IPS DF 6.9 (cell line): ENCODE measurements around the gene CFTR.
"Not testable (repeated sequence)": the region's sequence is repeated elsewhere in the genome, so short reads cannot be mapped to it uniquely, and the experiment has no call there.

Source experiments
- DNase-seq: peaks from one replicate; pipeline ENCODE4 v3.0.0-alpha.2; 2013; ENCODE audit warnings: low read depth, low spot score
- H3K27ac ChIP-seq: one replicate; pipeline ENCODE4 v1.5.1; 2013; ENCODE audit warnings: low read length, control low read depth
- H3K27me3 ChIP-seq: 2 replicates; pipeline ENCODE4 v1.6.1; 2013; ENCODE audit warnings: mild to moderate bottlenecking, low read length; ENCODE audit not compliant: control insufficient read depth, insufficient read depth
- H3K36me3 ChIP-seq: 2 replicates; pipeline ENCODE4 v1.6.1; 2013; ENCODE audit warnings: low read length; ENCODE audit not compliant: control insufficient read depth, insufficient read depth
- H3K4me1 ChIP-seq: 2 replicates; pipeline ENCODE4 v1.6.1; 2013; ENCODE audit warnings: low read length; ENCODE audit not compliant: control insufficient read depth, insufficient read depth
- H3K4me3 ChIP-seq: 2 replicates; pipeline ENCODE4 v1.5.1; 2013; ENCODE audit warnings: mild to moderate bottlenecking, low read length
- H3K9me3 ChIP-seq: 2 replicates; pipeline ENCODE4 v1.6.1; 2013; ENCODE audit warnings: low read length, inconsistent platforms; ENCODE audit not compliant: control insufficient read depth, insufficient read depth
- WGBS: extraction: QIAGEN DNeasy Blood & Tissue Kit; methylation state at CpG from one replicate; pipeline ENCODE4 v1.1.7; 2013; ENCODE audit warnings: mixed read lengths, missing lambda C conversion rate; ENCODE audit not compliant: insufficient read length, insufficient coverage; 5-methylcytosine and 5-hydroxymethylcytosine counted together

The CFTR gene

DNA sequence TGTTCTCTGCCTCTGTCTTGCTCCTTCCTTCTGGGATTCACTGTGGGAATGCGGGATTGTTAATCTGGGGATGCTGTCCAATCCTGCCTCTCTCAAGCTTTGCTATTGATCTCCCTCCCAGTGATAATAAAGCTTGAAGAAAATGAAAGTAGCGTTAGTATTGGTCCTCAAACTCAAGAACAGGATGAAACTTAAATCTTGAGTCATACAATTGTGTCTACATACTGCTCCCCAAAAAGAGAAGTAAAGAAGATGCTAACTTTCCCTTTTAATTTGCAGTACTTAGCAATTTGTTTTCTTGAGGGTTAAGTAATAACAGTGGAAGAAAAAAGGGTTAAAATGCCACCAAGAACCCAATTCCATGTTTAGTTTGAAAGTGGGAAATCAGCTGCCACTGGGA, 13.6 kb downstream of the CFTR start:
- H3K4me3 ChIP-seq: no peak overlapping the region
- H3K27me3 ChIP-seq: no peaks in the 10 kb centered on the region
- H3K36me3 ChIP-seq: no peaks in the 10 kb centered on the region
- no peak for DNase-seq
- H3K4me1 ChIP-seq: no peaks in the 10 kb centered on the region
- no CpG with 5 or more reads among the region's 2 CpGs for WGBS
- H3K9me3 ChIP-seq: no peaks in the 10 kb centered on the region
- no peak overlapping the region for H3K27ac ChIP-seq

DNA sequence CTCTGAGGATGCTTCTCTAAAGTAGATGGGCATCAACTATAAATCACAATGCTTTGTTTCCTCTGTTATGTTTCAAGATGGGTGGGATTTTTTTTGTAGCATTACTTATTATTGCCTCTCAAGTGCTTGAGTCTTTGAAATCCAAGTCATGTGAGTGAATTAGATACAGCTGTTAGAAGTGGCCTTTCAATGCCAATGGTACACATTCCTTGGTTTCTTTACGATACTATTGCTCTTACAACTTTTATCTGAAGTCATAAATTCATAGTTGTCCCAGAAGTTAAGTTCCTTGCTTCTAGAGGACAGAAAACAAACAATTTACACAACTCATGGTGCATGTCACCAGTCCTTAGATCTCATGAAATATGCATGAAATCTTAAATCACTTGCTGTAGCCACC, 15.5 kb downstream of the CFTR start:
- H3K27me3 ChIP-seq: no peaks in the 10 kb centered on the region
- H3K36me3 ChIP-seq: no peaks in the 10 kb centered on the region
- H3K4me3 ChIP-seq: no peak overlapping the region
- no peaks in the 10 kb centered on the region for H3K4me1 ChIP-seq
- DNase-seq: no peak
- H3K9me3 ChIP-seq: no peaks in the 10 kb centered on the region
- no CpG with 5 or more reads among the region's 1 CpG for WGBS
- H3K27ac ChIP-seq: no peak overlapping the region

GRCh38 chr7:117502331-117502730, 22.5 kb downstream of the CFTR start:
- H3K9me3 ChIP-seq: no peaks in the 10 kb centered on the region
- no peaks in the 10 kb centered on the region for H3K27me3 ChIP-seq
- WGBS: no CpG with 5 or more reads among the region's 3 CpGs
- H3K27ac ChIP-seq: no peak overlapping the region
- no peak overlapping the region for H3K4me3 ChIP-seq
- H3K4me1 ChIP-seq: no peaks in the 10 kb centered on the region
- no peaks in the 10 kb centered on the region for H3K36me3 ChIP-seq
- DNase-seq: no peak

GRCh38 chr7:117505238-117505637, 25.4 kb downstream of the CFTR start:
- Histone ChIP-seq H3K36me3 (no peaks in the 10 kb centered on the region), H3K27ac (no peak overlapping the region), H3K4me1 (no peaks in the 10 kb centered on the region), H3K4me3 (no peak overlapping the region), H3K9me3 (no peaks in the 10 kb centered on the region), H3K27me3 (no peaks in the 10 kb centered on the region)
- DNase-seq: no peak
- no CpG with 5 or more reads among the region's 3 CpGs for WGBS

- no CpG with 5 or more reads among the region's 1 CpG for WGBS
- Histone ChIP-seq H3K36me3 (no peaks in the 10 kb centered on the region), H3K4me3 (no peak overlapping the region), H3K27ac (no peak overlapping the region), H3K4me1 (no peaks in the 10 kb centered on the region), H3K27me3 (no peaks in the 10 kb centered on the region), H3K9me3 (no peaks in the 10 kb centered on the region)
- DNase-seq: no peak
These were observed 28.9 kb downstream of the CFTR start for GRCh38 chr7:117508676-117509075.

GRCh38 chr7:117517194-117517593, 37.4 kb downstream of the CFTR start:
- H3K27me3 ChIP-seq, H3K4me3 ChIP-seq, H3K9me3 ChIP-seq, H3K27ac ChIP-seq, DNase-seq, H3K36me3 ChIP-seq, H3K4me1 ChIP-seq: not testable (repeated sequence)
- WGBS: no CpG with 5 or more reads among the region's 1 CpG

DNA sequence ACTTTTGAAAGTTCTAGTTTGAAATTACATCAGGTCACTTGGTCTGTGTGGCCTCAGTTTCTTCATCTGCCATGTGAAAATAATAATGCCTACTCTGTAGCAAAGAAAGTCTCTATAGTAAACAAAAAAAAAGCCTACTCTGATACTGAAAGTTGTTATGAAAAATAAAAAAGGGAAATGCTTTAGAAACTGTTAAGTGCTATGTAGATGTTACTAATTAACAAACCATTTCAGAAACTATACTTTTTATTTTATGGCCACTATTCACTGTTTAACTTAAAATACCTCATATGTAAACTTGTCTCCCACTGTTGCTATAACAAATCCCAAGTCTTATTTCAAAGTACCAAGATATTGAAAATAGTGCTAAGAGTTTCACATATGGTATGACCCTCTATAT, 50.6 kb downstream of the CFTR start:
- no peaks in the 10 kb centered on the region for H3K9me3 ChIP-seq
- H3K4me1 ChIP-seq: no peaks in the 10 kb centered on the region
- no peak overlapping the region for H3K27ac ChIP-seq
- H3K4me3 ChIP-seq: no peak overlapping the region
- H3K27me3 ChIP-seq: no peaks in the 10 kb centered on the region
- no peak for DNase-seq
- H3K36me3 ChIP-seq: no peaks in the 10 kb centered on the region

GRCh38 chr7:117531595-117532244, 51.9 kb downstream of the CFTR start:
- no CpG with 5 or more reads among the region's 3 CpGs for WGBS
- no peak for DNase-seq
- H3K4me3 ChIP-seq: no peak overlapping the region
- H3K4me1 ChIP-seq: no peaks in the 10 kb centered on the region
- H3K27ac ChIP-seq: no peak overlapping the region
- no peaks in the 10 kb centered on the region for H3K9me3 ChIP-seq
- no peaks in the 10 kb centered on the region for H3K27me3 ChIP-seq
- H3K36me3 ChIP-seq: no peaks in the 10 kb centered on the region

GRCh38 chr7:117538053-117538452, 58.2 kb downstream of the CFTR start:
- Histone ChIP-seq H3K36me3 (no peaks in the 10 kb centered on the region), H3K27ac (no peak overlapping the region), H3K4me1 (no peaks in the 10 kb centered on the region), H3K9me3 (no peaks in the 10 kb centered on the region), H3K27me3 (no peaks in the 10 kb centered on the region), H3K4me3 (no peak overlapping the region)
- no CpG with 5 or more reads among the region's 2 CpGs for WGBS
- DNase-seq: no peak

GRCh38 chr7:117544061-117544460, 64.2 kb downstream of the CFTR start:
- Histone ChIP-seq H3K4me3 (no peak overlapping the region), H3K9me3 (no peaks in the 10 kb centered on the region), H3K4me1 (no peaks in the 10 kb centered on the region), H3K27me3 (no peaks in the 10 kb centered on the region), H3K27ac (no peak overlapping the region), H3K36me3 (no peaks in the 10 kb centered on the region)
- DNase-seq: no peak
- no CpG with 5 or more reads among the region's 2 CpGs for WGBS

GRCh38 chr7:117548035-117548434, 68.2 kb downstream of the CFTR start:
- no peaks in the 10 kb centered on the region for H3K36me3 ChIP-seq
- H3K4me1 ChIP-seq: no peaks in the 10 kb centered on the region
- H3K27me3 ChIP-seq: no peaks in the 10 kb centered on the region
- no CpG with 5 or more reads among the region's 2 CpGs for WGBS
- no peak overlapping the region for H3K27ac ChIP-seq
- no peaks in the 10 kb centered on the region for H3K9me3 ChIP-seq
- no peak for DNase-seq
- H3K4me3 ChIP-seq: no peak overlapping the region
